Embryonic facial prominence (tissue), 1 donor: ENCODE measurements around the gene JADE1.

ENCODE experiments used
- DNase-seq: peaks from one replicate; pipeline ENCODE4 v3.0.0-alpha.2; 2016; ENCODE audit errors: extremely low spot score

The JADE1 gene

GRCh38 chr4:128810871-128811570, 1.5 kb downstream of the JADE1 start:
- peak; percentile 53 for DNase-seq

- DNase-seq: peak; percentile 67
Observed at GRCh38 chr4:128811571-128812441, 2.3 kb downstream of the JADE1 start.

GRCh38 chr4:128812442-128813235, 3.1 kb downstream of the JADE1 start:
- DNase-seq: peak; percentile 48

- no peak for DNase-seq
Observed at GRCh38 chr4:128813965-128814364, 4.5 kb downstream of the JADE1 start.

- no peak for DNase-seq
Observed at GRCh38 chr4:128818442-128818841, 8.9 kb downstream of the JADE1 start.

GRCh38 chr4:128819082-128819742, 9.7 kb downstream of the JADE1 start:
- no peak for DNase-seq

- DNase-seq: no peak
Observed at GRCh38 chr4:128820671-128821070, 11.2 kb downstream of the JADE1 start.

GRCh38 chr4:128821151-128821550, 11.7 kb downstream of the JADE1 start:
- DNase-seq: no peak

- DNase-seq: no peak
Observed at GRCh38 chr4:128823025-128823661, 13.6 kb downstream of the JADE1 start.

- DNase-seq: no peak
Observed at GRCh38 chr4:128825226-128825625, 15.7 kb downstream of the JADE1 start.

- no peak for DNase-seq
Observed at GRCh38 chr4:128827296-128827695, 17.8 kb downstream of the JADE1 start.

GRCh38 chr4:128830906-128831503, 21.5 kb downstream of the JADE1 start:
- no peak for DNase-seq

- no peak for DNase-seq
Observed at GRCh38 chr4:128831531-128832242, 22.2 kb downstream of the JADE1 start.

GRCh38 chr4:128832243-128832625, 22.7 kb downstream of the JADE1 start:
- DNase-seq: no peak

- no peak for DNase-seq
Observed at GRCh38 chr4:128835498-128836222, 26.2 kb downstream of the JADE1 start.

- no peak for DNase-seq
Observed at GRCh38 chr4:128837198-128837597, 27.7 kb downstream of the JADE1 start.

- no peak for DNase-seq
Observed at GRCh38 chr4:128837679-128838078, 28.2 kb downstream of the JADE1 start.

- no peak for DNase-seq
Observed at GRCh38 chr4:128840711-128841318, 31.3 kb downstream of the JADE1 start.

GRCh38 chr4:128841402-128841801, 31.9 kb downstream of the JADE1 start:
- no peak for DNase-seq
